Spleen (tissue), 11 donors: ENCODE results near the gene ACSF2. TPM values are rescaled to one million over a fixed set of nuclear protein-coding genes. Genes with fewer than 3 reads are reported as not detected.

ENCODE experiments used
- DNase-seq: peaks from one replicate; pipeline ENCODE4 v3.0.0-alpha.2; 2020
- H3K27ac ChIP-seq, 8 donors: fragments of 200-600 bp; sonication (generic) in 7 of 8; 1 replicate in 4 of 8; 2 replicates in 4 of 8; pipeline versions ENCODE4 v1.5.0 to v1.8.0; 2016 to 2021; ENCODE audit warnings: inconsistent platforms in 4 of 8, mild to moderate bottlenecking in 4 of 8, moderate library complexity in 1 of 8
- H3K27me3 ChIP-seq, 7 donors: fragments of 200-600 bp; sonication (generic) in 6 of 7; replicated peaks in 1 of 7; 1 replicate in 4 of 7; 2 replicates in 3 of 7; pipeline versions ENCODE4 v1.5.0 to v1.8.0; 2016 to 2021; ENCODE audit warnings: inconsistent platforms in 3 of 7, mild to moderate bottlenecking in 1 of 7
- H3K36me3 ChIP-seq, 6 donors: fragments of 200-600 bp; sonication (generic) in 5 of 6; 1 replicate in 4 of 6; 2 replicates in 2 of 6; pipeline versions ENCODE4 v1.5.0 to v1.8.0; 2016 to 2021; ENCODE audit warnings: inconsistent platforms in 2 of 6
- H3K4me1 ChIP-seq, 6 donors: fragments of 200-600 bp; sonication (generic) in 5 of 6; 1 replicate in 3 of 6; 2 replicates in 3 of 6; pipeline versions ENCODE4 v1.5.0 to v1.8.0; 2016 to 2021; ENCODE audit warnings: inconsistent platforms in 3 of 6
- H3K4me3 ChIP-seq, 8 donors: fragments of 200-600 bp; sonication (generic) in 7 of 8; 1 replicate in 4 of 8; 2 replicates in 4 of 8; pipeline versions ENCODE4 v1.5.0 to v1.8.0; 2016 to 2021; ENCODE audit warnings: inconsistent platforms in 4 of 8, mild to moderate bottlenecking in 4 of 8, moderate library complexity in 2 of 8
- H3K9me3 ChIP-seq, 8 donors: fragments of 200-600 bp; sonication (generic) in 7 of 8; 1 replicate in 4 of 8; 2 replicates in 4 of 8; pipeline versions ENCODE4 v1.5.0 to v1.8.0; 2016 to 2021; ENCODE audit warnings: inconsistent platforms in 4 of 8
- POLR2A ChIP-seq, 3 donors: fragments of 450-650 bp; IDR thresholded peaks; one replicate each; pipeline ENCODE4 v1.5.1; 2017; ENCODE audit warnings: antibody characterized with exemption in 3 of 3, mild to moderate bottlenecking in 1 of 3
- POLR2AphosphoS5 ChIP-seq, 3 donors: sonication (generic); formaldehyde crosslinking; IDR thresholded peaks; one replicate each; pipeline ENCODE4 v1.5.1; 2017; ENCODE audit warnings: antibody characterized with exemption in 3 of 3
- WGBS, 5 donors: extraction: QIAGEN DNeasy Blood & Tissue Kit in 3 of 5; methylation state at CpG; one replicate each; pipeline versions ENCODE4 v1.1.5 to v1.1.7; 2013 to 2018; 5-methylcytosine and 5-hydroxymethylcytosine counted together
- intact Hi-C: fragments of 100-400 bp; cut with DNase I; formaldehyde crosslinking; loops from one replicate; pipeline ENCODE4 v1.15.0; 2023; ENCODE audit warnings: low total_unique reads
- polyA plus RNA-seq, 3 donors: library from polyadenylated mRNA; stranded (reverse); fragments of 200-250 nt; gene quantifications; one replicate each; pipeline ENCODE4 v1.2.1, GENCODE V29; 2013
- total RNA-seq, 7 donors: library from RNA; depleted of rRNA in 3 of 7; stranded (reverse); fragments of >200 nt in 3 of 7; fragmentation: NEBNext Ultra II Directional in 4 of 7; extraction: Animal tissue kit (Norgen Biotek cat#: 25700) in 4 of 7; gene quantifications; one replicate each; pipeline versions ENCODE4 v1.1.0 to v1.2.1, GENCODE V29; 2016 to 2021
- TF ChIP-seq, protein P1 (sequence below), 11 experiments: fragments of 200-600 bp in 7 of 11; fragments of 450-650 bp in 4 of 11; sonication (generic) in 4 of 11; IDR thresholded peaks in 8 of 11; conservative IDR thresholded peaks in 3 of 11; 1 replicate in 7 of 11; 2 replicates in 4 of 11; pipeline versions ENCODE4 v1.4.0 to v1.8.0; 2016 to 2021; ENCODE audit warnings: antibody characterized with exemption in 11 of 11, inconsistent platforms in 4 of 11, mild to moderate bottlenecking in 1 of 11
- donor health status: healthy with polysubstance abuse.
- donor health status: DM: no; HTN: no; CAD: no; lungs with moderate emphysema.
- donor health status: DM: no; HTN: no; CAD: no.
- donor health status: Bipolar disorder and iron deficiency.
- donor health status: healthy.
- donor health status: DM: no; HTN: no; CAD: no.
- donor health status: DM: yes; HTN: yes; CAD: no.

The ACSF2 gene
- total and polyA plus RNA-seq, 10 donors: 21.7 to 50.0 (median 39.1) TPM

DNA sequence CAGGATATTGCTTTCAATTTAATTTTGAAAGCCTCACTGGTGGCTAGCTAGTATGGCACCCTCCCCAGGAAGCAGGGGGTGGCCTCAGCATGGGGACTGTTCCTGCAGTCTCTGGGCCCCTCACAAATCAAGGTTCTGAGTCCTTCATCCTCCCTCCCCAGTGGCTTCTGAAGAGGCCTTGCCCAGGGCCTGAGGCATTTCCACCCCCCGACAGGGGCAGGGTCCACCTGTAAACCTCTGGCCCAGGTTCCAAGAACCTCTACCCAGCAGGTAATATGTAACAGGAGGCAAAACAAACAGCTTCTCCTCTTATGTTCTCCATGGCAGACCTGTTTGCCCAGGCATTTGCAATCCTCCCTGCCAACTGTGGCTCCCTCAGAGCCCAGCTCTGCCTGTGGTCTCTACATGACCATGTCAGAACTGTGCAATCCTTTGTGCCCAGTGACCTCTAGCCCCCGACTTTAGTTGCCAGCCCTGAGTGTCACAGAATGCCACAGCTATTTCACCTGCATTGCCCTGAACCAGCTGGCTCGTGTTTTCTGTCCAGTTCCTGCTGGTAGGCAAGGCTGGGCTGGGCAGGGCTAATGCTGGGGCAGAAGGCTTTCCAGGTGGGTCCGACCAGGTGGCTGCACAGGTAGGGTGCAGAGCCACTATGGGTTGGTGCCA lies 14.3 kb downstream of the ACSF2 start:
- Histone ChIP-seq H3K4me3 (no peak overlapping the region), H3K27me3 (no peaks in the 10 kb centered on the region), H3K9me3 (no peaks in the 10 kb centered on the region), H3K4me1 (peaks cover 0 to 8% (median 0%) of the 10 kb centered on the region in 6 donors), H3K36me3 (peaks cover 0 to 26% (median 0%) of the 10 kb centered on the region in 6 donors), H3K27ac (no peak overlapping the region)
- DNase-seq: no peak
- intact Hi-C loops: no loop called here
- 89 to 97% (median 91%) methylated on average over 4 of the region's 4 CpGs for WGBS, 5 donors
- TF ChIP-seq, protein P1, sequence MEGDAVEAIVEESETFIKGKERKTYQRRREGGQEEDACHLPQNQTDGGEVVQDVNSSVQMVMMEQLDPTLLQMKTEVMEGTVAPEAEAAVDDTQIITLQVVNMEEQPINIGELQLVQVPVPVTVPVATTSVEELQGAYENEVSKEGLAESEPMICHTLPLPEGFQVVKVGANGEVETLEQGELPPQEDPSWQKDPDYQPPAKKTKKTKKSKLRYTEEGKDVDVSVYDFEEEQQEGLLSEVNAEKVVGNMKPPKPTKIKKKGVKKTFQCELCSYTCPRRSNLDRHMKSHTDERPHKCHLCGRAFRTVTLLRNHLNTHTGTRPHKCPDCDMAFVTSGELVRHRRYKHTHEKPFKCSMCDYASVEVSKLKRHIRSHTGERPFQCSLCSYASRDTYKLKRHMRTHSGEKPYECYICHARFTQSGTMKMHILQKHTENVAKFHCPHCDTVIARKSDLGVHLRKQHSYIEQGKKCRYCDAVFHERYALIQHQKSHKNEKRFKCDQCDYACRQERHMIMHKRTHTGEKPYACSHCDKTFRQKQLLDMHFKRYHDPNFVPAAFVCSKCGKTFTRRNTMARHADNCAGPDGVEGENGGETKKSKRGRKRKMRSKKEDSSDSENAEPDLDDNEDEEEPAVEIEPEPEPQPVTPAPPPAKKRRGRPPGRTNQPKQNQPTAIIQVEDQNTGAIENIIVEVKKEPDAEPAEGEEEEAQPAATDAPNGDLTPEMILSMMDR (IDR thresholded peaks at IDR 0.05 in 8 of 11, conservative IDR thresholded peaks at IDR 0.05 in 3 of 11): no peak
- no peak for TF ChIP-seq POLR2A (IDR thresholded peaks at IDR 0.05)

- Histone ChIP-seq H3K36me3 (peaks cover 0 to 31% (median 0%) of the 10 kb centered on the region in 6 donors), H3K9me3 (no peaks in the 10 kb centered on the region), H3K4me3 (no peak overlapping the region), H3K27me3 (no peaks in the 10 kb centered on the region), H3K4me1 (peaks cover 0 to 8% (median 0%) of the 10 kb centered on the region in 6 donors), H3K27ac (no peak overlapping the region)
- TF ChIP-seq POLR2AphosphoS5 (IDR thresholded peaks at IDR 0.05) (no peak), POLR2A (IDR thresholded peaks at IDR 0.05) (no peak)
- no peak for DNase-seq
- 83 to 95% (median 93%) methylated on average over 10 of the region's 10 CpGs for WGBS, 5 donors
- intact Hi-C loops: no loop called here
Measured at GRCh38 chr17:50440838-50441829, 15.1 kb downstream of the ACSF2 start.

- no peak overlapping the region for H3K27ac ChIP-seq
- H3K4me3 ChIP-seq: no peak overlapping the region
- intact Hi-C loops: no loop called here
Measured at GRCh38 chr17:50443505-50443974, 17.5 kb downstream of the ACSF2 start.

More at GRCh38 chr17:50443505-50443974, 17.5 kb downstream of the ACSF2 start:
- Histone ChIP-seq H3K36me3 (peaks cover 0 to 19% (median 0%) of the 10 kb centered on the region in 6 donors), H3K9me3 (no peaks in the 10 kb centered on the region), H3K4me1 (peaks cover 0 to 8% (median 0%) of the 10 kb centered on the region in 6 donors), H3K27me3 (no peaks in the 10 kb centered on the region)
- no peak for DNase-seq
- WGBS, 5 donors: 44 to 81% (median 64%) methylated on average over 3 of the region's 3 CpGs
- TF ChIP-seq, protein P1 (IDR thresholded peaks at IDR 0.05 in 8 of 11, conservative IDR thresholded peaks at IDR 0.05 in 3 of 11): no peak
- no peak for TF ChIP-seq POLR2AphosphoS5 (IDR thresholded peaks at IDR 0.05)
- TF ChIP-seq POLR2A (IDR thresholded peaks at IDR 0.05): no peak
